Anterior cingulate cortex (tissue), 58 donors: Measurements from ENCODE around the gene TOMM34.
A peak's percentile ranks its signal among the peaks of the same experiment; 100 is the strongest.

ENCODE experiments used
- DNase-seq, 58 donors: peaks; one replicate each; lab custom pipeline; 2025; lab: John Stamatoyannopoulos, UW

The TOMM34 gene

DNA sequence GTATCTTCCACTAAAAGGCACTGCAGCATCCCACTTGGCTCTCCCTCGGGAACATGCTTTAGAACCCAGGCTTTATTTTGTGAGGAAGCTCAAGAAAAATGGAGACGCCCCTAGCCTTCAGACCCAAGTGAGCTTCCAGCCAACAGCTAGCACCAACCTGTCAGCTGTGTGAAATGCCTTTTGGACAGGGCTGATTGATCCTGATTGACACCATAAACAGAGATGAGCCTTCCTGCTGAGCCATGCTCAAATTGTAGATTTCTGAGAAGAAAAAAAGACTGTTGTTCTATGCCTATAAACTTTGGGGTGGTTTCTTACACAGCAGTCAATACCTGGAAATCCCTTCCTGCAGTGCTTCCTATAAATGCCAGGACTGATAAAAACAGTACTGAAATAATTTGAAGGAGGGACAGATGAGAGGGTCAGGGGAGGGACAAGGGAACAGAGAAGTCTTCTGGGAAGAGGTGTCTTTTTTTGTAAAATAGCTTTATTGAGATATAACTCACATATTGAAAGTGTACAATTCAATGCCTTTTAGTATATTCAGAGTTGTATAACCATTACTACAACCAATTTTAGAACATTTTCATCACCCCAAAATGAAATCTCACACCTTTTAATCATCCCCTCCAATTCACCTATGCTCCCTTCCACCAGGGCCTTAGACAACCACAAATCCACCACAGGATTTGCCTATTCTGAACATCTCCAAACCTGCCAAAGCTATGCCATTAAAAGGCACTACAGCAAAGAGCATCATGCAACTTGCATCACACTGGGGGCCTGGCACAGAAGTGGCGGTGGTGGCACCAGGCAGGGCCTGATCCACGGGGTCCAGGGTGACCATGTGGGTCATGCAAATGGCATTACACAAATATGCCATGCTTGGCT lies 3.4 kb upstream of the TOMM34 start:
- no peak for DNase-seq

- DNase-seq = no peak
Observed at GRCh38 chr20:44962483-44962882, 2.3 kb upstream of the TOMM34 start.

DNA sequence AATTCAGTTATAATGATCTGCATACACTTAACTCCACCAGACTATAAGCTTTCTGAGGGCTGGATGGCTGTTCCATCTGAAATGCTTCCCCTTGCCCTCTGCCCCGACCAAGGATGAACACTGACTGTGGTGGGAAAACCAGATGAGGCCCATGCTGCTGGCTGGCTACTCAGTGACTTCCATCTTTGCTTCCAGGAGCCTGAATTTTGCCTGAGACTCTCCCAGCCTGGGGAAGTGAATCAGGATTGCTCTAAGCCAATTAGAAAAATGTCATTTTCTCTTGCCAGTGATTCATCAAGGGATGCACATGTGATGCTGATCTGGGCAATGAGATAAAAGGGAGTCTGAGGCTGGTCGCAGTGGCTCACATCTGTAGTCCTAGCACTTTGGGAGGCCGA lies 1.7 kb upstream of the TOMM34 start:
- no peak for DNase-seq

- no peak for DNase-seq
Observed at GRCh38 chr20:44961011-44961869, 1.0 kb upstream of the TOMM34 start.

DNA sequence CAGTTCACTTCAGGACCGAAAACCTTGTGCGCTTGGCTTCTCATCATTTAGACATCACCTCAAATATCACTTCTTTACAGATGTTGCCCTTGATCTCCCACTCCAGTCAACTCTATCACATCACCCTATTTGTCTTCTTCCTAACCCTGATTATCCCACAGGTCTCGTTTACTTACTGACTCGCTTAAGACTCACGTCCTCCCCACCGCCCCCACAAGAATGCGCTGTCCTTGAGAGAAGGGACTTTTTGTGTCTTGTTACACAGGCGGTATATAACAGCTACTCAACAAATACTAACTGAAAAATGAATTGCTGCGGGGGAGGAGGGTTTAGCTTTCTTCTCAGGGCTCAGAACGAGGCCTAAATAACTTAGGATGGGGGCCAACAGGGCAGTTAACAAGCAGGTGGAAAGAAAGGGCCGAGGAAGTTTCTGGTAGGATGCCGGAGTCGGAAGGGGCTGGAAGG lies 527 bp downstream of the TOMM34 start:
- DNase-seq = peak in 6 of 58 donors; percentile 11 to 66 (median 34)

DNA sequence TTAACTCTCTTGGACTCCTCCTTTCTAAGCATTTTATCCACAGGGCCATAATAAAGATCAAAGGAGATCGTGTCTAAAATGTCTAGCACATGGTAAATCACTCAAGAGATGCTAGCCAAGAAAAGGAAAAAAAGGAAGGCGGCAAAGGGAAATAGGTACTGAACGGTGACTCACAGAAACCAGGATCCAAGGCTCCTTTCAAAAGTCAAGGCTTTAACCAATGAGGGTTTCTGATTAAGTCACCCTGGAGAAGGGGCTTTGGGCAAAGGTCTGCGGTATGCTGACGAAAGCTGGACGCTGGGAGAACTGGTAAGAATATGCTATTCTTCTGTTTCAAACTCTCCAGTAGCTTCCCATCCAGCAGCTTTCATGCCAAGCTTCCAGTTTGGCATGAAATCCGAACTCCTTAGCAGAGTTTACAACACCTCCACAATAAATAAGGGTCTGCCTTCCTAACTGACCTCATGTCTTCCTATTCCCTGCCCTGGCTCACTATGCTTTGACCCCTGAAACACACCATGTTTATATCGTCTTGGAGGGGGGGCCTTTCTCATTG lies 1.0 kb downstream of the TOMM34 start:
- DNase-seq = no peak

DNA sequence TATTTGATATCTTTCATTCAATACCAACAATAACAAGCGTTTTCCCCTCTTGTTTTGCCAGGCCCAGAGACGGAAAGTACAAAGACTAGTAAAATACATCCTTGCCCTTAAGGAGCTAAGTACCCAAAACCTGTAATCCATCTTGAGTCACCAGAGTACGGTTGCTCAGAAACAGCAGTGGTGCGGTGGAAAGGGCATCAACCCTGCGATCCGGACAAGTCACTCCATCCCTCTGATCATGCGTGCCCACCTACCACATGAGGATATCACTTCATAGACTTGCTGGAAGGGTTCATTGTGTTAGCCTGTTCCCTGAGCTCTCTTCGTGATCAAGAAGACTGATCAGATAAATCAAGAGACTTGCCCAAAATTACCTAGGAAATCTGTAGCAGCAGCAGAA lies 1.9 kb downstream of the TOMM34 start:
- no peak for DNase-seq

DNA sequence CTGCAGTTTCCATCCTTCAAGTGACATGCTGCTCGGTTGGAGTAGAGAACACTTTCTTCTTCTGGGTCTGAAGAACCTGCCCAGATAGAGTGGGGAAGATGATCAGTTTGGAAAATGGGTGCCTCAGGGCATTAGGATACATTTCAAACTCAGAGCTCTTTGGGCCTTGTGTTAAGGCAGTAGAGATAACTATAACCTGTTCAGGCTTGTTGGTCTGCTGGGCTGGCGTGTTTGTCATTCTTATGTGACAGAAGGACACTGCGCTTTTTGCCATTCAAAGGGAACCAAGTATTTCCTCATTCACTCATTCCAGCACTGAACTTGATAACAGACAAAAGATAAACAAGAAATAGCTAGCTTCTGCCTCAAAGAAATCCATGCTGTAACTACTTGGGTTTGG lies 3.8 kb downstream of the TOMM34 start:
- DNase-seq = no peak

DNA sequence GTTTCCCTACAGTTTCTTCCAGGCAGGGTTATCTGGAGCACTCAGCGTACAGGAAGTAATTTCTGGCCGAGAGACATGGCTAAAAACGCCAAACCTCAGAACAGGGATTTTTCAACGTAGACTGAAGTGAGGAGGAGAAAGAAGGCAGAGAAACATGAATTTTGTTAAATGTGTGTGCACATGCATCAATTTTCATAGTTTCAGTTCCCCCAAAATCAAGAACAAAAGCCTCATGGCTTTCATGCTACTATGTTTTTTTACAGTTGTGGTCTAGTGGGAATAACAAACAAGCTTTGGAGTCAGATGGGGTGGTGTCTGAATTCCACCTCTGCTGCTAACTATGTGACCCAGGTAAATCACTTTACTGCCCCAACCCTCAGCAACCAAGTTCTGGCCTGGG lies 4.9 kb downstream of the TOMM34 start:
- no peak for DNase-seq

DNA sequence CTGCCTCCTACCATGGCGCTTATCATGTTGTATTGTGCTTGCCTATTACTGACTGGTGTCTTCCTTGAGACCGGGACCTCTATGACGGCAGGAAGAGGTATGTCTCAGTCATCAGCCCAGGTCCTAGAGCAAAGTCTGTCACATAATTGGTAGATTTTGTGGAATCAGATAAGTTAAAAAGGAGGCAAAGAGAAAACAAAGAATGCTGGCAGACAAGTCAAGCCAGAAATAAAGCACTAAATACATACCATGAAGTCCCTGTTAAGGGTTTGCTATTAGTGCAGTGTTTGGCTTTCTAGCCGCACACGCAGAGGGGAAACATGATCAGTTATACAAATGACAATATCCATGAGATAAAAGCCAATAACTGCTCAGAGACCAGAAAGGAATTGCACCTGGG lies 6.0 kb downstream of the TOMM34 start:
- DNase-seq = no peak

DNA sequence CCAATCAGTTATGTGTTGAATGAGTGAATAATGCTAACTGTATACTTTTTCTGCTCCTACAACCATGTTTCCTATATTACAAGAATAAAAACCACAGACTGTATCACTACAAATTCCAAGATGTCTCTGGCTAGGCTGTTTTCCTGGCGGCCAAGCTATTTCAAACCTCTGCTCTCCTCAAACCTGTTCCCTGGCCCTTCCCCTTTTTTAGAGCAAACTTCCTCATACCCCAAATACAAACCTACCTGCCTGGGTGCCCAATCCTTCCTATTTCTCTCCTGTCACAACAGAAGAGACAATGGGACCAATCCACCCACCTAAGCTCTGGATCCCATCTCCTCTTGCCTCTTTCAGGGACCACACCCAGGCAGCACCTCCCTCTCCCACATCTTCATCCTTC lies 7.5 kb downstream of the TOMM34 start:
- DNase-seq = no peak

DNA sequence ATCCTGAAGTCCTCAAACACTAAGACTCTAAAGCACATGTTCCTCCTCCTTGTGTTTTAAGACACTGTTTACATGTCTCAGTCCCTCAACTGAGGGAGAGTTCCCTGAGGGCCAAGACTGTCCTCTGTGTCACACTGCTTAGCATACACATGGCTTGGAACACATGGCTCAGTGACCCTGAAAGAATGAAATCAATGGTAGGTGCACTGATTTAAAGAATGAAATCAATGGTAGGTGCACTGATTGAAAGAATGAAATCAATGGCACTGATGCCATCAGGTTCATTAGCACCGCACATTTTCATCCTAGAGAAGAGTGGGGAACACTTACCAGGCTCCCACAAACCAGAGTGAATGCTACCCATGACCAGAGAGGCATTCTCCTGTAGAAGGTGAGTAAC lies 9.8 kb downstream of the TOMM34 start:
- DNase-seq = no peak

- DNase-seq = no peak
Observed at GRCh38 chr20:44948513-44948912, 11.7 kb downstream of the TOMM34 start.

- no peak for DNase-seq
Observed at GRCh38 chr20:44948107-44948506, 12.1 kb downstream of the TOMM34 start.

DNA sequence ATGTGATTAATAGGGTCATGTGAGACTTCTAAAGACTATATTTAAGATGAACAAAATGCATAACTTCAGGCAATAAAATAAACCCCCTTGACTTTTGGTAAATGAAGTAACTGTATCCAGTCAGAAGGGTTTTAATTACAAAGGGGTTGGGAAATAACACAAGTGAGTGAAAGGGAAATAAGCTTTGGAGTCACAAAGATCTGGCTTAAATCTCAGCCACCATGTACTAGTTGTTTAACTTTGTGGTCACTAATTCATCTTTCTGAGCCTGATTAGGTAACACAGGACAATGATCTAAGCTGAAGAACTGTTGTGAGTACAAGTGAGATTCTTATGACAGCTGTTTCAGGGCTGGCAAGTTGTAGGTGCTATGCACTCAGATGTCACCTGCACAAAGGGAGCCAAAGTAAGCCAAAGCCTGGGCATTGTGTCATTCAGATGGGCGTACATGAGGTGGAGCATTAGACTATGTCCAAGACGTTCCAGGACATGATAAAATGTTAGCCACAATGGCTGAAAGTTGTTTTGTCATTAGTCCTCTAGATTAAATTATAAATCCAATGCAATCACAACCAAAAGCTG lies 13.8 kb downstream of the TOMM34 start:
- no peak for DNase-seq

- no peak for DNase-seq
Observed at GRCh38 chr20:44945261-44945660, 14.9 kb downstream of the TOMM34 start.

- DNase-seq = no peak
Observed at GRCh38 chr20:44943828-44944227, 16.4 kb downstream of the TOMM34 start.

DNA sequence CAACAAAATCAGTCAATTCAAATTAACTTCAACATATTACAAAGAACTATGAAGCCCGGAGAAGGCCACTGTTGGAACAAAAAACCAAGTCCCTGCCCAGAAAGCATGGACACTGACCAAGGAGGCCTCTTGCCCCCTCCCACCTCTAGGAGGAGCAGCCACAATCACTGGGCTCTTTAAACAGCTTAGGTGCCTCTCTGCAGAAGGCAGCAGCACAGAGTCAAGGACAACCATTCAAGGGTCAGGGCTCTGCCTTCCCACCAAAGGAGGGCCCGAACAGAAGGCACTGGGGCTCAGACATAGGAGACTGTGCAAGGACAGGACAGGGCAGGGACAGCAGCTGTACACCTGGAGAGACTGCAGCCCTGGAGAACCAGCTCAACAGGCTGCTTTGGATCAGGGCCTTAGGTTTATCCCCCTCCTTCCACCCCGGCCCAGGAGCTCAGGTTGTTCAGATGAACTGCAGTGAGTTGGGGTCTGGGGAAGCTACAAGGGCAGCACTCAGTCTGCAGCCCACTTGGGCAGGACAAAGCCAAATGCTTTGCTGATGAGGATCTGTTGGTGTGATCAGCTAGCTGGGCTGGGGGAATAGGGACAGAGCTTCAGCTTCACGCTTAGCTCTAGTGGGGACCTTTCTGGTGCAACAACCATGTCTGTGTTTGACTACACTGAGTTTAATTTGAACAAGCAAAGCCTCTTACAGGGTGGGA lies 17.8 kb downstream of the TOMM34 start:
- DNase-seq = no peak

- DNase-seq = no peak
Observed at GRCh38 chr20:44941120-44941691, 19.0 kb downstream of the TOMM34 start.

DNA sequence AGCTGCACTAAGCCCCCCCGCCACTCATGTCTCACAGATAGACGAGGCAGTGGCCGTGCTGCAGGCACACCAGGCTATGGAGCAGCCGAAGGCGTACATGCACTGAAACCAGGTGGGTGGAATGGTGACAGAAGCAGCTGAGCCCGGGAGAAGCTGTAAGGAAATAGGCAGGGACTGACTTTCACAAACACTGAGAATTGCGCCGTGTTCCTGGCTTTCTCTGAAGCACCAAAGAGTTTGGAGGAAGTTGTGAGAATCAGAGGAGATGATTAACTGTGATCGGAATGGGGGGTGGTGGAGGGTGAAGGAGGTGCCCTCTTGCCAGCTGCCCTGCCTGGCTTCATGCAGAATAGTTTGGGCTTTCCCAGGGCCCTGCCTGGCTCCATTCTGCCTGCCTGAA lies 21.6 kb downstream of the TOMM34 start:
- peak in 23 of 58 donors; percentile 2 to 31 (median 13) for DNase-seq
